Posterior cingulate gyrus (tissue), 11 donors: ENCODE data around the gene SELENOI.

ENCODE experiments used
- DNase-seq, 10 donors: peaks; one replicate each; pipeline versions ENCODE4 v3.0.0 to v3.0.0-alpha.2; 2020 to 2021; ENCODE audit warnings: mixed read lengths in 3 of 10
- intact Hi-C: fragments of 100-400 bp; cut with DNase I; formaldehyde crosslinking; loops from one replicate; pipeline ENCODE4 v1.15.1; 2023

Gene SELENOI

DNA sequence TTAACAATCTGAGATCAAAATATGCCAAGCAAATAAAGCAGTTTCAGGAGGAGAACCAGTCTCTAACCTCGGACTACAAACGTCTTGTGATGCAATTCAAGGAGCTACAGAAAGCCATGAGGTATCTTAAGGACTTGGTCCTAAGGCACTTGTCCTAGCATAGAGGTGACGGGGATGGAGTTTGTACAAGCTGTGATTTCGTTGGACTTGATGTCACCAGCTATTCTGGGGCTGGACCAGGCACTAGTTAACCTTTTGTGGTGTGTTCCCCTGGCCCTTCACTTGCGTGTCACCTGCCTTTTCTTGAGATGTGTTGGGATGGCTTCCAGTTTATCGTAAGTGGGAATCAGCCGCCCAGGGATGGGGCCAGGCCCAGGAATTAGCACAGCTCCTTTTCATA is 98.3 kb downstream of the SELENOI start:
- no peak for DNase-seq
- intact Hi-C loops, result no loop called here
